Measurements from ENCODE around the gene FBXW4. TPM values are rescaled to one million over a fixed set of nuclear protein-coding genes. Genes with fewer than 3 reads are reported as not detected.

The FBXW4 gene
- total RNA-seq, 1 donor: 78.9 TPM

DNA sequence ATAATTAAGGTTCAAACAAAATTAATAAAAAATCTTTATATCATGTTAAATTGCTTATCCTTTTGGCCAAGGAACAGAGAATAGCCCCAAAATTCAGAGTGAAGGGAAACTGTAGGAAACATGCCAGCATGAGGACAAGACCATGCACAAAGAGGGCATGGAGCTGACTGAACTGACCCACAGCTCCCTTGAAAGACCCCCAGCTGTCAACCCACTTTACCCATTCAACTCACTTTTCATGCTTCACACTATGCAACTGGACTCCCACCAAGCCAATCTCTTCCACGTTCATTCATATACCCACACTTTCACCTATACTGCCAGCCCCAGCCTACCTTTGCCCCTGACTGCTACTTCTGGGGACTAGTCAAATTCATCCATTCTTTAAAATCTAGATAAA lies 10.2 kb downstream of the FBXW4 start:
- Histone ChIP-seq H3K27me3 (ENCODE audit: insufficient read depth, low read length) (no peaks in the 10 kb centered on the region), H3K4me3 (ENCODE audit: low read length) (no peak overlapping the region), H3K4me1 (ENCODE audit: insufficient read depth, low read length) (no peaks in the 10 kb centered on the region), H3K9me3 (ENCODE audit: low read depth, low read length) (no peaks in the 10 kb centered on the region)

DNA sequence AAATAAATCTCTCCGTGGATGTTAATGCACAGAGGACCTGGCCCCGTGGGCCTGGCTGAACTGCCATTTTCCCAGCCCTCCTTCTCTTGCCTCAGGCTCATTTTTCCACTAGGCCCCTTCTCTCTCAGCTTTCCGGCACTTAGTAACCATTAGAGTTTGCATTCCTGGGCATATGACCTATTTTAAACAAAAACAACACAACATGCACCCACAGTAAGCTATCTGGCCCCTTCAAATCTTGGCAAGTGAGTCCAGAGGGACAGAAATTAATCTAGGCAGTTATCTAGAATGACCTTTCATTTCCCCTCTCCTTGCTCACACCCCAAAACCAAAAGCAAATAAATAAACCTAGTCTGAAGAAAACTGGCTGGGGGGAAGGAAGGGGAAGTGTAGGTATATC lies 11.7 kb downstream of the FBXW4 start:
- no peak overlapping the region for H3K4me3 ChIP-seq (ENCODE audit: low read length)
- H3K9me3 ChIP-seq (ENCODE audit: low read depth, low read length): no peaks in the 10 kb centered on the region
- no peaks in the 10 kb centered on the region for H3K4me1 ChIP-seq (ENCODE audit: insufficient read depth, low read length)
- H3K27me3 ChIP-seq (ENCODE audit: insufficient read depth, low read length): no peaks in the 10 kb centered on the region

DNA sequence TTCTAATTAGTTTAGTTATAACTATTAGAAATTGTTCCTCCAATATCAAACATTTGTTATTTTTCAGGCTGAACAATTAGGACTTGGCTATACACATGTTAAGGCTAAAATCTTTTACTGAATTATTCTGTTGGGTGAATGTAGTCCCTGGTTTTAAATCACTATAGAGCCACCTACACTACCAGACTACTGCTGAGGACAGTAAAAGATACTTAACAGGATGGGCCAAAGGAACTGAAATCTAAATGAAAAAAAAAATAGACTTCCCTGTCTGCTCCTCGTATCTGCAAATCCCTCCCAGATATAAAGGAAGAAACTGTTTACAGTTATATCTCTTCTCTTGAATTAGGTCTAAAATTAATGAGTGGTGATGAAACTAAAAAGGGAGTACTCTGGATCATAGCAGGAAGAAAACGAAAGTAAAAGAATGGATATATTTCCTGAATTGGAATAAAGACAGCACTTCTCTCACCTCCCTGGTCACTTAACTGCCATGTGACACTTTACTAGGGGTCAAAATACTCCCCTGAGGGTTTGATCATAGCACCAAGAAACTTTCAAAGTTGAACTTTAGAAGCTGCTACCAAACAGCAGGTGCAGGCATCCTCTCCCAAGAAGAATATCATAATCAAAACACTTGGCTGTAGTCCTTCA lies 12.7 kb downstream of the FBXW4 start:
- no peaks in the 10 kb centered on the region for H3K27me3 ChIP-seq (ENCODE audit: insufficient read depth, low read length)

DNA sequence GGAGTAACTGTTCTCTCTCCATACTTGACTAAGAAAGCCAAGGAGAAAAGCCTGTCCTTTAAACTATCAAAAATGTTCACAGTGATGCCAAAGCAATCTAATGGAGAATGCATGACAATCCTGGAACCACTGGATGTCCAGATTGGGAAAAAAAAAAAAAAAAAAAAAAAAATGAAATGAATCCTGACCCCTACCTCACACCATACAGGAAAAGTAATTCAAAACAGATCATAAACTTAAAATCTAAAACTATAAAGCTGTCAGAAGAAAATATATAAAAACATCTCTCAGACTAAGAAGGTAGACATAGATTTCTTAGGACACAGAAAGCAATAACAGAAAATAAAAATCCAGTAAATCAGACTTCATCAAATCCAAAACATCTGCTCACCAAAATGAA lies 18.4 kb downstream of the FBXW4 start:
- H3K4me3 ChIP-seq (ENCODE audit: low read length): no peak overlapping the region
- H3K4me1 ChIP-seq (ENCODE audit: insufficient read depth, low read length): no peaks in the 10 kb centered on the region
- no peaks in the 10 kb centered on the region for H3K27me3 ChIP-seq (ENCODE audit: insufficient read depth, low read length)
- H3K9me3 ChIP-seq (ENCODE audit: low read depth, low read length): no peaks in the 10 kb centered on the region

More for the DNA sequence above, 12.7 kb downstream of the FBXW4 start:
- Histone ChIP-seq H3K9me3 (ENCODE audit: low read depth, low read length) (no peaks in the 10 kb centered on the region), H3K4me1 (ENCODE audit: insufficient read depth, low read length) (no peaks in the 10 kb centered on the region), H3K4me3 (ENCODE audit: low read length) (no peak overlapping the region)

DNA sequence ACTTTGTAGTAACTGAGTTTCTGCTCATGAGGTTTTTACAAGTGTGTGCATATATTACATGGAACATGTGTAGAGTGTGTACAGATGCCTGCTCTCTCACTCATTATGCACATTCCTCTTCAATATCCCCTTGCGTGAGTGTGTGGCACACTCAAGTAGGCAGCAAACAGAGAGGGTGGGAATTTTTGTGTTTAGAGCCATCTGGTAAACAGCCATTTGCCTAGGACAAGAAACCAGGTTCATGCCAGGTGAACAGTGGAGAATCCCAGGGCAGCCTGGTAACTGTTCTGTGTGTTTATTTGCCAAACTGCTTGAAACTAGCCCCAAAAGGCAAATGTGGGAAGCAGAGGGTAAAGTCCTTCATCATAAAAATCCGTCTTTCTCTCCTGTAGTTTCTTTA lies 19.9 kb downstream of the FBXW4 start:
- H3K4me1 ChIP-seq (ENCODE audit: insufficient read depth, low read length): no peaks in the 10 kb centered on the region
- no peaks in the 10 kb centered on the region for H3K27me3 ChIP-seq (ENCODE audit: insufficient read depth, low read length)
- H3K9me3 ChIP-seq (ENCODE audit: low read depth, low read length): no peaks in the 10 kb centered on the region
- H3K4me3 ChIP-seq (ENCODE audit: low read length): no peak overlapping the region

DNA sequence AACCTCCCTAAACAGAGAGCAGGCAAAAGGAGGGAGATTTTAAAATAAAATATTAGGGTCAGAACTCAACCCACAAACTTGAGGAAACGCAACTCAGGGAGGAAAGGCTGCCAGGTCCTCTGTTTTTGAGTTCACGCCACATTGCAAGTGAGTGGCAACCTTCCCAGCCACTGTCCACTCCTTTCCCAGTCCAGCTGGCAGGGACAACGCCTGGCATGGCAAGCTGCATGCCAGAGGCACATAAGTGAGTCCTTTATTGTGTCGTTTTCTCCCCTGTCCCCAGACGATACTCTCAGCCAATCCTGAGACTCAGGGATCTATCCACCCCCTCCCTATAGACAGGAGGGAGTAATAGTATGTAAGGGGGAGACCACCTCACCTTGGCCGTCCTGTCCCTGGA lies 22.4 kb downstream of the FBXW4 start:
- H3K4me1 ChIP-seq (ENCODE audit: insufficient read depth, low read length): no peaks in the 10 kb centered on the region
- H3K4me3 ChIP-seq (ENCODE audit: low read length): no peak overlapping the region
- no peaks in the 10 kb centered on the region for H3K27me3 ChIP-seq (ENCODE audit: insufficient read depth, low read length)
- H3K9me3 ChIP-seq (ENCODE audit: low read depth, low read length): no peaks in the 10 kb centered on the region

DNA sequence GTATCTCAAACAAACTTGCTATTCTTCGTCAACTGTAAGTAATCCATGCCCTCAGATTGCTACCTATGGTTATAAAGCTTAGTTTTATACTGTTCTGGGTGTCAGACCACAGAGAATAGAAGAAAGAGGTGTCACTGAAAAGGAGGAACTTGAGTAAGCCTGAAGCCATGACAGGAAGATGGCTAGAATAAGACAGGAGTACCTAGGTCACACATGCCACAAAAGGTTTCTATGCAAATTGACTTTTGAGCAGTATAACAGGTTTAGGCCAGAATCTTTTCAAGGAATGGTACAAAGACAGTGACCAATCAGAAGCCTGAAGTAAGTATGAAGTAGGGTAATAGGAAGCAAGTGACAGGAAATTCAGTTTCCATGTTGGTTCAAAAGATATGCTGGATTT lies 23.5 kb downstream of the FBXW4 start:
- Histone ChIP-seq H3K4me3 (ENCODE audit: low read length) (no peak overlapping the region), H3K4me1 (ENCODE audit: insufficient read depth, low read length) (no peaks in the 10 kb centered on the region), H3K27me3 (ENCODE audit: insufficient read depth, low read length) (no peaks in the 10 kb centered on the region), H3K9me3 (ENCODE audit: low read depth, low read length) (no peaks in the 10 kb centered on the region)

DNA sequence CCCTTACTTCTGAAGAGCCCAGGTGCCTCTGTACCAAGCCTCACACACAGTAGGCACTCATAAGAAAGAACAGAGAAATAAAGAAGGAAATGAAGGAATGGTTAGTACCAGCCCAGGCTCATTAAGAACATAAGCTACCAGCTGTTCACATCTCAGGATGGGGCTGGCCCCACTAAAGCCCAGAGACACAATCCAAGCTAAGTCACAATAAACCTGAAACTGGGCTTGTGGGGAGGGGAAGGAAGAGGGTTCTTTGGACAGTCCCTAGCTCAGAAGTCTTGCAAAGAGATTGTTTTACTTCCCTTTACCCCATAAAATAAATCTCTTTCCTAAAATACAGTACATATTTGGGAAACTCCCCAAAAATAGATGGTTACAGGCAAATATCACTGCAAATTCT lies 24.3 kb downstream of the FBXW4 start:
- no peaks in the 10 kb centered on the region for H3K4me1 ChIP-seq (ENCODE audit: insufficient read depth, low read length)
- H3K4me3 ChIP-seq (ENCODE audit: low read length): no peak overlapping the region
- H3K9me3 ChIP-seq (ENCODE audit: low read depth, low read length): no peaks in the 10 kb centered on the region
- no peaks in the 10 kb centered on the region for H3K27me3 ChIP-seq (ENCODE audit: insufficient read depth, low read length)

DNA sequence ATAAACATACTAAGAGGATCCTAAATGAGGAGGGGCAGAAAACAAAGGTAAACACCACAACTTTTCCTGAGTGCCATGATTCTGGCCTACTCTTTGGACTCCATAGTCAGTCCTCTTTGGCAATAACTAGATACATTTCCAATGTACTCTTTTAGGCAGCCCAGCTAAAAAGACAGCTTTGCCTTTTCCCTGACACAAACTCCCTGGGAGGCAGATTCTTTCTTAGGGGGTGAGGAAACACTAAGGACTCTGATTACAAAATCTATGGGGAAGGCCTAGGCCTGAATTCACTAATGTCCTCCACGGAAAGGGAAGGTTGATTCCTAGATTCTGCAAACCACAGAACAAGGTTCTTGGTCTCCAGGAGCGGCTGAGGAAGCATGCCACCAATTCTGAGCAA lies 25.8 kb downstream of the FBXW4 start:
- no peaks in the 10 kb centered on the region for H3K27me3 ChIP-seq (ENCODE audit: insufficient read depth, low read length)
- H3K4me3 ChIP-seq (ENCODE audit: low read length): no peak overlapping the region
- H3K9me3 ChIP-seq (ENCODE audit: low read depth, low read length): no peaks in the 10 kb centered on the region
- H3K4me1 ChIP-seq (ENCODE audit: insufficient read depth, low read length): no peaks in the 10 kb centered on the region

DNA sequence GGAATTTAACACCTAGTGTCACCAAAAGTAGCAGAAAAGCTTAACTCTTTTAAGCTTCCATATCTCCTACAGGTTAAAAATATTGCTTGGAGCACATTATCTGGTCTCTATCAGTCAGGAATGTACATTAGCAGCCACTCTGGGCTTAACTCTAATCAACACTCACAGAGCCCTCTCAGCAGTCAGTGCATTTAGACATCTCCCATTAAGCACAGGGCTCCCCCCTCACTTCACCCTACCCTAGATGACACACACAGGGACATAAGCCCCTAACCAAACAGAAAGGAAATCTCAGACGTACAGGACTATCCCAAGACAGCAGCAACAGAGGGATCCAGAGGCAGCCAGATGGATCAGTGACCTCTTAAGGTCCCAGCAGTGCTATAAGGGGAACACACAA lies 26.4 kb downstream of the FBXW4 start:
- no peaks in the 10 kb centered on the region for H3K9me3 ChIP-seq (ENCODE audit: low read depth, low read length)
- H3K4me1 ChIP-seq (ENCODE audit: insufficient read depth, low read length): no peaks in the 10 kb centered on the region
- no peak overlapping the region for H3K4me3 ChIP-seq (ENCODE audit: low read length)
- no peaks in the 10 kb centered on the region for H3K27me3 ChIP-seq (ENCODE audit: insufficient read depth, low read length)

DNA sequence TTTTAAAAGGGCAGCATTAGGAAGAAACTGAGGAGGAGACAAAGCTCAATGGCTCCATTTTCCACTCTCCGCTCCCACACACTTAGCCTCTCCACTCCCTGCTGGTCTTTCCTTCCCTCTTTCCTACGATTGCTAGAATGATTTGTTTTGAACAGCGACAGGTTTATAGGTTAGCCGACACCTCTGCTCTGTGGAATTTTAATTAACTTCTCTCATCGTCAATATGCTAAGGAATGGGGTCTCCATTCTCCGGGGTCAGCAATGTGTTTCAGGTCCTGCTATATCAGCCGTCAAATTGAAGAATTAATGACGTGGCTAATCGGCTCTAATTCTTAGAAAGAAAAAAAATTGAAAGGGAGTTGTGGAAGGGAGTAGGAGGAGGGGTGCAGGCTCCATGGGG lies 28.9 kb downstream of the FBXW4 start:
- no peaks in the 10 kb centered on the region for H3K4me1 ChIP-seq (ENCODE audit: insufficient read depth, low read length)
- H3K27me3 ChIP-seq (ENCODE audit: insufficient read depth, low read length): no peaks in the 10 kb centered on the region
- no peak overlapping the region for H3K4me3 ChIP-seq (ENCODE audit: low read length)
- no peaks in the 10 kb centered on the region for H3K9me3 ChIP-seq (ENCODE audit: low read depth, low read length)

DNA sequence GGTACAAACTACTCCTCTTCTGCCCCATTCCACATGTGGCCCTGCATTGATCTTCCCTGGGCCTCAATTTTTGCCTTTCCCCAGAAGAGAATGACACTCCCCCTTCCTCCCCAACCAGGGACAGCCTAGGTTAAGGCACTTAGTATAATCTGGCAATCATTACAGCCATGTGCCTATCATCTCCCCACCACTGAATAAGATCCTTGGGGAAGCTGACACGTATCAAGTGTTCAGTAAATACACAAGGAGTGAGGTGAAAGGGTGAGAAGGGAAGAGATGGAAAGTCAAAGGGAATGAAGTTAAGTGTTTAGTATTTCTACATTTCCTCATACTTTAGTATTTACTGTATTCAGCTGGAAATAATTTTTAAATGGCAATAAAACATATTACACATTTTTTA lies 31.9 kb downstream of the FBXW4 start:
- no peaks in the 10 kb centered on the region for H3K4me1 ChIP-seq (ENCODE audit: insufficient read depth, low read length)
- H3K4me3 ChIP-seq (ENCODE audit: low read length): no peak overlapping the region
- H3K27me3 ChIP-seq (ENCODE audit: insufficient read depth, low read length): no peaks in the 10 kb centered on the region
- no peaks in the 10 kb centered on the region for H3K9me3 ChIP-seq (ENCODE audit: low read depth, low read length)

DNA sequence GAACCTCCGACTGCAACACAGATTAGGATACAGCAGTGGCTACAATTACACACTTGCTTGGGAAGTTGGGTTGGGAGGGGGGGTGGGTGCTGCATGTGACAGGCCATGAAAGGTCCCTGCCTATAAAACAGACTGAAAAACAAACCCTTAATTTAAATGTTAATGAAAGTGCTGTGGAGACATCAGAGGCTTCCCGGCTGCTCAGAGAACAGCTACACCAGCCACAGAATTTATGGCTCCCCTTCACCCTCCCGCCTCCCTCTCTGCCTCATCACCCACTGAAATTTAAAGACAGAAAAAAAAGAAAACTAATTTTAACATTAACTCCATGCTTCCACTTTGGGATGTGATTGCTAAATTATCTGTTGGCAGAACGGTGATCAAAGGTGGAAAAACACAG lies 34.7 kb downstream of the FBXW4 start:
- no peaks in the 10 kb centered on the region for H3K4me1 ChIP-seq (ENCODE audit: insufficient read depth, low read length)
- no peaks in the 10 kb centered on the region for H3K9me3 ChIP-seq (ENCODE audit: low read depth, low read length)
- H3K4me3 ChIP-seq (ENCODE audit: low read length): no peak overlapping the region
- no peaks in the 10 kb centered on the region for H3K27me3 ChIP-seq (ENCODE audit: insufficient read depth, low read length)

DNA sequence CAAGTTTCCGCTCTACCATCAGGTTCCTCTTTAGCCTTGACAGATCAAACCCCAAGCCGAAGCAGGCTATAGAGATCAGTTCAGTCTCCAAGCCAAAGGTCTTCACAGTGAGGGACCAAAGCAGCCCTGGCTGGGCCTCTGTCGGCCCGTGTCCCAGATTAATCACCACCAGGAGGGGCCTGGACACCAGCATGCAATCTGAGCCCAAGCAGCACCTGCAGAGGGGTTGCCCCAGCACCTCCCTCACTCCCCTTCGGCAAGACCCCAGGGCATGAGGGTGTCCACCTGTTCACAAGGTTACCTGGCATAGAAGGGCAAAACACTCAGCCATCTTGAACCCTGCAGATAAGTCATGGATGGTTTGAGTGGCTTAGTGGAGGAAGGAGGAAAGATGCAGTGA lies 36.0 kb downstream of the FBXW4 start:
- no peak overlapping the region for H3K4me3 ChIP-seq (ENCODE audit: low read length)

DNA sequence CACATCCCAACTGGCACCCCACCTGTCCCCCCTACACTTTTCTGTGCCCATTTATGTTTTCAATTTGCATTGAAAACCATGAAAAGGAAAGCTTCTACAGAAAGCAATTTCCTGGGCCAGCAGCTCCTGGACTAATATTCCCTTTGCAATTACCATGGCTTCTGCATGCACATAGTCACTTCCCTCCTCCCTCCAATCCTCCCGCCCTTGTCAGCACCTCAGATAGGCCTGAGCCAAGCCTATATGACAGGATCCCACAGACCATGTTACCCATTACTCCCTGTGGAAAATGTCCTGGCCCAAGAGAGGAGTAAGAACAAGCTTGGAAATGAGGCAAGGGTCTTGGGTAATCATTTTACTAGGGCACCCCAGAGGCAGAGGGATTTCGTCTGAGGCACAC lies 38.1 kb downstream of the FBXW4 start:
- Histone ChIP-seq H3K27me3 (ENCODE audit: insufficient read depth, low read length) (no peaks in the 10 kb centered on the region), H3K4me3 (ENCODE audit: low read length) (no peak overlapping the region), H3K4me1 (ENCODE audit: insufficient read depth, low read length) (no peaks in the 10 kb centered on the region), H3K9me3 (ENCODE audit: low read depth, low read length) (no peaks in the 10 kb centered on the region)

More for the DNA sequence above, 36.0 kb downstream of the FBXW4 start:
- no peaks in the 10 kb centered on the region for H3K27me3 ChIP-seq (ENCODE audit: insufficient read depth, low read length)
- no peaks in the 10 kb centered on the region for H3K4me1 ChIP-seq (ENCODE audit: insufficient read depth, low read length)
- H3K9me3 ChIP-seq (ENCODE audit: low read depth, low read length): no peaks in the 10 kb centered on the region

DNA sequence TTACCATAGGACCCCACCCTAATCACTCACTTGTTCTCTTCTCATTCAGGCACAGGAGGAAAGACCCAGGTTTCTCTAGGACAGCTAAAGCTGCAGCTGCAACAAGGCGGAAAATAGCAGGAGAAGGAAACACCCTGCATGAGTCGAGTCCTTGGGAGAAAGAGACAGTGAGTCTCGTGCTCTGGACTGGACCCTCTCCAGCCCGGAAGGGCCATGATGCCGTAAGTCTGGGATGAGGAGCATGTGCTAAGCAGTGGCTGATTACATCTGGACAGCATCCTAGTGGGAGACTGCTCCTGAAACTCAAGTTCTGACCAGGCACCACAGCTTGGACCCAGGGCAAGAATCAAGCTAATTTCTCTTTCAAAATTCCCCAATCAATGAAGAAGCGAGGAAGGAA lies 39.4 kb downstream of the FBXW4 start:
- Histone ChIP-seq H3K9me3 (ENCODE audit: low read depth, low read length) (no peaks in the 10 kb centered on the region), H3K27me3 (ENCODE audit: insufficient read depth, low read length) (no peaks in the 10 kb centered on the region), H3K4me3 (ENCODE audit: low read length) (no peak overlapping the region), H3K4me1 (ENCODE audit: insufficient read depth, low read length) (no peaks in the 10 kb centered on the region)

Measured in mononuclear cell (primary cell).